Hepatocyte (in vitro differentiated cells): ENCODE data around the gene CSMD2. TPM values are rescaled to one million over a fixed set of nuclear protein-coding genes. Genes with fewer than 3 reads are reported as not detected.

ENCODE experiments used
- DNase-seq: peaks from one replicate; pipeline ENCODE4 v3.0.0-alpha.2; 2016; ENCODE audit warnings: low spot score
- H2AFZ ChIP-seq: fragments of 200-600 bp; sonication (generic); 2 replicates; pipeline ENCODE4 v1.6.0; 2016; ENCODE audit warnings: antibody characterized with exemption, mild to moderate bottlenecking
- H3K27ac ChIP-seq: fragments of 200-600 bp; sonication (generic); 2 replicates; pipeline ENCODE4 v1.5.1; 2016; ENCODE audit warnings: mild to moderate bottlenecking
- H3K27me3 ChIP-seq: fragments of 200-600 bp; sonication (generic); 2 replicates; pipeline ENCODE4 v1.6.1; 2016
- H3K36me3 ChIP-seq: fragments of 200-600 bp; sonication (generic); replicated peaks from 2 replicates; pipeline ENCODE4 v1.5.1; 2016; ENCODE audit warnings: low read depth; ENCODE audit not compliant: insufficient read depth
- H3K4me1 ChIP-seq: fragments of 200-600 bp; sonication (generic); 2 replicates; pipeline ENCODE4 v1.5.1; 2016; ENCODE audit warnings: mild to moderate bottlenecking, moderate library complexity; ENCODE audit not compliant: insufficient read depth
- H3K4me2 ChIP-seq: fragments of 200-600 bp; sonication (generic); 2 replicates; pipeline ENCODE4 v1.6.0; 2016
- H3K4me3 ChIP-seq: fragments of 200-600 bp; sonication (generic); 2 replicates; pipeline ENCODE4 v1.5.1; 2016; ENCODE audit warnings: mild to moderate bottlenecking
- H3K79me2 ChIP-seq: fragments of 200-600 bp; sonication (generic); 2 replicates; pipeline ENCODE4 v1.6.0; 2017; ENCODE audit warnings: mild to moderate bottlenecking
- H3K9me2 ChIP-seq: fragments of 200-600 bp; sonication (generic); replicated peaks from 2 replicates; pipeline ENCODE4 v1.6.0; 2017; ENCODE audit warnings: mild to moderate bottlenecking; ENCODE audit not compliant: insufficient read depth
- H3K9me3 ChIP-seq: fragments of 200-600 bp; sonication (generic); 2 replicates; pipeline ENCODE4 v1.5.1; 2016; ENCODE audit warnings: low read depth, mild to moderate bottlenecking
- H4K20me1 ChIP-seq: fragments of 200-600 bp; sonication (generic); 2 replicates; pipeline ENCODE4 v1.6.0; 2016; ENCODE audit warnings: mild to moderate bottlenecking; ENCODE audit not compliant: insufficient read depth, poor library complexity, severe bottlenecking
- CTCF ChIP-seq: fragments of 200-600 bp; sonication (generic); IDR thresholded peaks from 2 replicates; pipeline ENCODE4 v1.5.1; 2016; ENCODE audit warnings: antibody characterized with exemption, mild to moderate bottlenecking; ENCODE audit not compliant: poor library complexity
- EZH2 ChIP-seq: fragments of 200-600 bp; sonication (generic); IDR thresholded peaks from 2 replicates; pipeline ENCODE4 v1.6.1; 2016; ENCODE audit warnings: antibody characterized with exemption, mild to moderate bottlenecking, borderline replicate concordance
- EZH2phosphoT487 ChIP-seq: fragments of 200-600 bp; sonication (generic); IDR thresholded peaks from one replicate; pipeline ENCODE4 v1.6.1; 2018; ENCODE audit warnings: antibody characterized with exemption, mild to moderate bottlenecking, low read depth, moderate library complexity; ENCODE audit not compliant: unreplicated experiment, severe bottlenecking
- whole genome bisulfite sequencing: methylation state at CpG from one replicate; pipeline ENCODE4 v1.1.6; 2016; ENCODE audit warnings: low lambda C conversion rate; ENCODE audit errors: missing lambda C conversion rate; 5-methylcytosine and 5-hydroxymethylcytosine counted together
- polyA plus RNA-seq: library from polyadenylated mRNA; unstranded; fragments of >200 nt; fragmentation: Nextera tagmentation; extraction: Ambion mirVana; gene quantifications from 2 replicates; pipeline ENCODE4 v1.2.1, GENCODE V29; 2016
- total RNA-seq: library from RNA; depleted of rRNA; stranded (reverse); fragments of >200 nt; gene quantifications from 2 replicates; pipeline ENCODE4 v1.2.3, GENCODE V29; 2014

Gene CSMD2
- total and polyA plus RNA-seq, 2 experiments from 2014 or later, result 0.10 to 0.37 TPM

GRCh38 chr1:33965086-33965485 is 199.9 kb downstream of the CSMD2 start:
- Histone ChIP-seq H3K36me3 (no peaks in the 10 kb centered on the region), H3K27me3 (no peaks in the 10 kb centered on the region), H3K9me3 (no peaks in the 10 kb centered on the region), H3K9me2 (no peaks in the 10 kb centered on the region), H3K4me3 (no peak overlapping the region), H3K27ac (no peak overlapping the region), H3K79me2 (no peaks in the 10 kb centered on the region), H3K4me1 (no peaks in the 10 kb centered on the region), H2AFZ (no peak overlapping the region), H3K4me2 (no peak overlapping the region), H4K20me1 (no peaks in the 10 kb centered on the region)
- DNase-seq, result no peak
- TF ChIP-seq EZH2phosphoT487, result no peak
- no peak for TF ChIP-seq CTCF
- TF ChIP-seq EZH2, result no peak
- WGBS, result 72% methylated on average over 3 of the region's 3 CpGs

GRCh38 chr1:33962061-33962460 is 203.0 kb downstream of the CSMD2 start:
- H3K4me2 ChIP-seq, result no peak overlapping the region
- no peaks in the 10 kb centered on the region for H3K36me3 ChIP-seq
- no peaks in the 10 kb centered on the region for H3K79me2 ChIP-seq
- WGBS, result 91% methylated on average over 4 of the region's 4 CpGs
- H3K4me3 ChIP-seq, result no peak overlapping the region
- H4K20me1 ChIP-seq, result no peaks in the 10 kb centered on the region
- DNase-seq, result no peak
- H3K9me2 ChIP-seq, result no peaks in the 10 kb centered on the region
- no peak for TF ChIP-seq CTCF
- TF ChIP-seq EZH2, result no peak
- TF ChIP-seq EZH2phosphoT487, result no peak
- H3K9me3 ChIP-seq, result no peaks in the 10 kb centered on the region
- peaks cover 2% of the 10 kb centered on the region for H3K27me3 ChIP-seq
- no peak overlapping the region for H3K27ac ChIP-seq
- no peak overlapping the region for H2AFZ ChIP-seq
- no peaks in the 10 kb centered on the region for H3K4me1 ChIP-seq

GRCh38 chr1:33960188-33960895 is 204.7 kb downstream of the CSMD2 start:
- no peak overlapping the region for H3K27ac ChIP-seq
- no peaks in the 10 kb centered on the region for H3K9me2 ChIP-seq
- 87% methylated on average over 9 of the region's 9 CpGs for WGBS
- no peaks in the 10 kb centered on the region for H3K4me1 ChIP-seq
- no peak for TF ChIP-seq EZH2
- TF ChIP-seq CTCF, result no peak
- no peak for TF ChIP-seq EZH2phosphoT487
- DNase-seq, result no peak
- H3K79me2 ChIP-seq, result no peaks in the 10 kb centered on the region
- H3K36me3 ChIP-seq, result no peaks in the 10 kb centered on the region
- no peaks in the 10 kb centered on the region for H3K9me3 ChIP-seq
- H2AFZ ChIP-seq, result no peak overlapping the region
- H3K4me2 ChIP-seq, result no peak overlapping the region
- no peaks in the 10 kb centered on the region for H4K20me1 ChIP-seq
- peaks cover 2% of the 10 kb centered on the region for H3K27me3 ChIP-seq
- H3K4me3 ChIP-seq, result no peak overlapping the region
